MCF 10A (cell line): ENCODE measurements around the gene ARL3. TPM values are rescaled to one million over a fixed set of nuclear protein-coding genes. Genes with fewer than 3 reads are reported as not detected.

Source experiments
- BruUV-seq: library from RNA; stranded (reverse); fragments of 400-500 nt; replicated peaks from 2 replicates; lab custom pipeline; 2021; lab: Mats Ljungman, UMichigan
- CTCF ChIA-PET: fragments of 300-600 bp; sonication (Branson Sonifier 250); formaldehyde crosslinking; extraction: SDS; loops from one replicate; lab custom pipeline; 2021; ENCODE audit warnings: antibody characterized with exemption, inconsistent platforms; lab: Yijun Ruan, JAX
- POLR2A ChIA-PET: fragments of 300-600, 350-650 bp; sonication (Branson Sonifier 250); formaldehyde crosslinking; extraction: SDS; loops from one replicate; lab custom pipeline; 2020; ENCODE audit warnings: antibody characterized with exemption, inconsistent platforms; lab: Yijun Ruan, JAX
- DNase-seq: peaks from one replicate; pipeline ENCODE4 v3.0.0-alpha.2; 2018; ENCODE audit not compliant: unreplicated experiment
- H3K27ac Mint-ChIP-seq: one replicate; pipeline ENCODE4 v1.8.0; 2022; ENCODE audit warnings: mild to moderate bottlenecking, low read depth, mixed read lengths; ENCODE audit not compliant: unreplicated experiment
- H3K27me3 Mint-ChIP-seq: one replicate; pipeline ENCODE4 v1.8.0; 2022; ENCODE audit warnings: mixed read lengths; ENCODE audit not compliant: insufficient read depth, unreplicated experiment
- H3K36me3 Mint-ChIP-seq: one replicate; pipeline ENCODE4 v1.8.0; 2022; ENCODE audit warnings: mild to moderate bottlenecking, moderate library complexity, mixed read lengths; ENCODE audit not compliant: insufficient read depth, unreplicated experiment
- H3K4me1 Mint-ChIP-seq: one replicate; pipeline ENCODE4 v1.8.0; 2022; ENCODE audit warnings: mixed read lengths; ENCODE audit not compliant: insufficient read depth, unreplicated experiment
- H3K4me3 Mint-ChIP-seq: one replicate; pipeline ENCODE4 v1.8.0; 2022; ENCODE audit warnings: mild to moderate bottlenecking, moderate library complexity, mixed read lengths; ENCODE audit not compliant: unreplicated experiment
- H3K9me3 Mint-ChIP-seq: one replicate; pipeline ENCODE4 v1.8.0; 2022; ENCODE audit warnings: mixed read lengths; ENCODE audit not compliant: unreplicated experiment
- intact Hi-C: fragments of 100-400 bp; cut with micrococcal nuclease; formaldehyde crosslinking; loops from 2 replicates; pipeline ENCODE4 v1.14.1; 2022
- total RNA-seq: library from RNA; stranded (reverse); gene quantifications from 2 replicates; pipeline ENCODE4 v1.2.3, GENCODE V29; 2022
- TF ChIP-seq, protein P1 (sequence below): fragments of 200-600 bp; IDR thresholded peaks from one replicate; pipeline ENCODE4 v1.8.0; 2022; ENCODE audit warnings: antibody characterized with exemption, mild to moderate bottlenecking; ENCODE audit not compliant: unreplicated experiment

ARL3 gene
- total RNA-seq, 1 experiment from 2014 or later = 6.8 TPM

DNA sequence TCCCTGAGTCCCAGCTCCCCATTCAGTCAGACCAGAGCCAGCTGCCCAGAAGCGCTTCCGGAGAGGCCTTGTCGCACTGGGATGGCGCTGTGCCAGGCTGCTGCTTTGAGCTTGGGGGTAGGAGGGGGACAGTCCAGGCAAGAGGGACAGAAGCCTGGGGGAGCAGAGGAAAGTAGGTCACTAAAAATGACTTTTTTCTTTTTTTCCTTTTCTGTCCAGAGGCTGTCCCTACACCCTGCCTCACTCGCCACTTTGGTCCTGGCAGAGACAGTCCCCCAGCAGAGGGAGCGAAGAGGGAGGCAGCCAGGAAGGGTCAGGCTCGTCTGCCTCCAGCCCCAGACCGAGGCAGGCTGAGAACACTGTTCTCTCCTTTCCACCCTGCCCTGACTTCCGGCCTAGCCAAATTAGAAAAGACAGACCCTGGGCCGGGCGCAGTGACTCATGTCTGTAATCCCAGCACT is 85.7 kb downstream of the ARL3 start:
- CTCF ChIA-PET = interaction anchor here (0.6 to 1.1 kb wide), 4 partner anchors 58 to 436 kb away, joined by 3 read pairs; no protein-coding TSS in a partner anchor
- H3K27ac Mint-ChIP-seq = peak overlapping the region; percentile 53

DNA sequence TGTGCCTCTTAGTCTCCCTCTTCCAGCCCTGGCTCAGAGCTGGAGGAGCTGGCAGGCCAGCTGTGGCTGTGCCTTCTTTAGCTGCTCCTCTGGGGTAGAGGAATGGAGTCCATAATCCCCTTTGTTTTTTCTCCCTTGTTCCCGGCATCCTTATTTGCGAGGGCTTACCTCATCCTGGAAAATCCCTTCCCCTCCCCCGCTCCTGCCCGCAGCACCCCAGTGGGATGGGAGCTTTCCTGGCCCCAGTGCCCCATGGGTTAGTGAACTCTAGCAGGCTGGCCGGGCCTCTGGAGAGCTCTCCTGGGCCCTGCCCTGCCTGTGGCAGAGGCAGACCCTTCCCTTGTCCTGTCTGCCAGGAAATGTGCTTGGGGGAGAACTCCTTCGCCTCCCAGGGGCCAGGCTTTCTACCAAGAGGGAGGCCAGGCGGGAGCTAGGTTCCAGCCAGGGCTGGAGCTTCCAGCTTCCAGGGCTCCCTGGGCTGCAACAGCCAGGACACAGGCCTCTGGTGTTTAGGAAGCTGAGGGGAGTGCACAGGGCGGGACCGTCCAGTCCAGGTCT is 86.4 kb downstream of the ARL3 start:
- Mint-ChIP-seq H3K27ac (peak overlapping the region; percentile 53), H3K27me3 (no peaks in the 10 kb centered on the region), H3K9me3 (no peaks in the 10 kb centered on the region), H3K4me1 (peaks cover 40% of the 10 kb centered on the region), H3K36me3 (no peaks in the 10 kb centered on the region), H3K4me3 (no peak overlapping the region)
- CTCF ChIA-PET = interaction anchor here (0.6 to 1.1 kb wide), 4 partner anchors 58 to 435 kb away, joined by 3 read pairs; no protein-coding TSS in a partner anchor
- peak; percentile 71 for DNase-seq
- TF ChIP-seq, protein P1, sequence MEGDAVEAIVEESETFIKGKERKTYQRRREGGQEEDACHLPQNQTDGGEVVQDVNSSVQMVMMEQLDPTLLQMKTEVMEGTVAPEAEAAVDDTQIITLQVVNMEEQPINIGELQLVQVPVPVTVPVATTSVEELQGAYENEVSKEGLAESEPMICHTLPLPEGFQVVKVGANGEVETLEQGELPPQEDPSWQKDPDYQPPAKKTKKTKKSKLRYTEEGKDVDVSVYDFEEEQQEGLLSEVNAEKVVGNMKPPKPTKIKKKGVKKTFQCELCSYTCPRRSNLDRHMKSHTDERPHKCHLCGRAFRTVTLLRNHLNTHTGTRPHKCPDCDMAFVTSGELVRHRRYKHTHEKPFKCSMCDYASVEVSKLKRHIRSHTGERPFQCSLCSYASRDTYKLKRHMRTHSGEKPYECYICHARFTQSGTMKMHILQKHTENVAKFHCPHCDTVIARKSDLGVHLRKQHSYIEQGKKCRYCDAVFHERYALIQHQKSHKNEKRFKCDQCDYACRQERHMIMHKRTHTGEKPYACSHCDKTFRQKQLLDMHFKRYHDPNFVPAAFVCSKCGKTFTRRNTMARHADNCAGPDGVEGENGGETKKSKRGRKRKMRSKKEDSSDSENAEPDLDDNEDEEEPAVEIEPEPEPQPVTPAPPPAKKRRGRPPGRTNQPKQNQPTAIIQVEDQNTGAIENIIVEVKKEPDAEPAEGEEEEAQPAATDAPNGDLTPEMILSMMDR = no peak
- intact Hi-C loops = no loop called here
- BruUV-seq = no TSS peak
- POLR2A ChIA-PET = interaction anchor here (0.6 to 4.4 kb wide), 5 partner anchors 14 to 284 kb away, joined by 3 to 29 read pairs (median 3); partner anchors contain the start of genes ARL3, SFXN2 and TRIM8

More for the DNA sequence above, 85.7 kb downstream of the ARL3 start:
- Mint-ChIP-seq H3K4me3 (peak overlapping the region; percentile 6), H3K27me3 (no peaks in the 10 kb centered on the region), H3K9me3 (no peaks in the 10 kb centered on the region), H3K4me1 (peaks cover 46% of the 10 kb centered on the region), H3K36me3 (no peaks in the 10 kb centered on the region)
- POLR2A ChIA-PET = interaction anchor here (1.6 to 4.4 kb wide), 3 partner anchors 14 to 26 kb away, joined by 3 to 29 read pairs (median 15); partner anchors contain the start of gene TRIM8
- intact Hi-C loops = no loop called here
- TF ChIP-seq, protein P1 = no peak
- no TSS peak for BruUV-seq
- peak; percentile 70 for DNase-seq

DNA sequence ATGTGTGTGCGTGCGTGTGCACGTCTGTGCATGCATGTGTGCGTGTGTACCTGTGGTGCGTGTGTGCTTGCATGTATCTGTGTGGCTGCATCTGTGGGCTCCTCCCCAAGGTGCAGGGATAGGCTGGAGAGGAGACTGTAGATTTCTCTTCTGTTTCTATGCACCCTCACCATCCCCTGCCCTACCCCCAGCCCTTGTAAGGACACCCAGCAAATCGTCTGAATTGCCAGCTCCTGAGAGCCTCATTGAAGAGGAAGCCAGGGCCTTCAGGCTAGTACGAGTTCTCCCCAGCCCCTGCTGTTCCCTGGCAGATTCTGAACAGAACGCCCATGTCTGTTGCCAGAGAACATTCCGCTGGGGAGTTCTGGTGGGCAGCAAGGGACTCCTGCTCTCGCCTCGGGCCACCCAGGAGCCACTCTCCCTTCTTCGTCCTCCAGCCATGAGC is 86.9 kb downstream of the ARL3 start:
- TF ChIP-seq, protein P1 = no peak
- no TSS peak for BruUV-seq
- intact Hi-C loops = no loop called here
- peak overlapping the region; percentile 53 for H3K27ac Mint-ChIP-seq
- peaks cover 35% of the 10 kb centered on the region for H3K4me1 Mint-ChIP-seq
- no peak overlapping the region for H3K4me3 Mint-ChIP-seq
- H3K36me3 Mint-ChIP-seq = no peaks in the 10 kb centered on the region
- CTCF ChIA-PET = interaction anchor here (0.9 to 1.1 kb wide), 2 partner anchors 17 to 124 kb away, joined by 3 read pairs; partner anchors contain the start of gene TRIM8
- DNase-seq = no peak
- POLR2A ChIA-PET = interaction anchor here (0.6 to 4.4 kb wide), 5 partner anchors 15 to 284 kb away, joined by 3 to 29 read pairs (median 3); partner anchors contain the start of genes ARL3, SFXN2 and TRIM8
- H3K9me3 Mint-ChIP-seq = no peaks in the 10 kb centered on the region
- H3K27me3 Mint-ChIP-seq = no peaks in the 10 kb centered on the region

DNA sequence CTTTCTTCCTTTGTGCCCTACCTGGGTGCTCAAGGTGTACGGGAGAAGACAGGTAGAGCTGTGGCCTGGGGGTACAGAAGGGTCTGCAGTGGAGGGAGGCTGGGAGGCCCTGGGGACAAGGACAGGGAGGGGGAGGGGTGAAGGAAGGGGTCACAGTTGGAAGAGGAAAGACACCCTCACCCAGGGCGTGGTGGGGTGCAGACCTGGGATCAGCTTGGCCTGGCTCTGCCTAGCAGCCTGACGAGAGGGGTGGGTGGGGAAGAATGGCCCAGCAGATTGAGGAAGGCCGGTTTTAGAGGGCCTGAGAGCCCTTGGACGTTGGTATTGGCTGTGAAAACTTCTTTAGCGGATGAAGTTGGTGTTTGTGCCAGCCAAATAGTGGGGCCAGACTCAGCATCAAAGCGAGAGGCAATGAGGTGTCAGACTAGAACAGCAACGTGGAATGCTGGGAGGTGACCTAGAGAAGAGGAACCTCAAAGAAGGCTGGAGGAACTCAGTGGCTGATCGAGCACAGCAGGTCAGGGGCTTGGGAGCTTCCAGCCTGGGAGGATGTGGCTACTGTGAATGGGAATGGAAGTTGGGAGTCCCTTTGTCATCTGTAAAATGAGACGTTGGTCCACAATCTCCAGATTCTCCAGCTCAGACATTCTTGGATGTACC is 88.0 kb downstream of the ARL3 start:
- TF ChIP-seq, protein P1 = no peak
- Mint-ChIP-seq H3K9me3 (no peaks in the 10 kb centered on the region), H3K4me1 (peaks cover 31% of the 10 kb centered on the region), H3K4me3 (no peak overlapping the region), H3K27me3 (no peaks in the 10 kb centered on the region), H3K27ac (no peak overlapping the region), H3K36me3 (no peaks in the 10 kb centered on the region)
- no peak for DNase-seq
- POLR2A ChIA-PET = interaction anchor here (0.7 to 4.4 kb wide), 3 partner anchors 16 to 524 kb away, joined by 3 to 29 read pairs (median 15); partner anchors contain the start of gene TRIM8
- CTCF ChIA-PET = interaction anchor here (0.6 kb wide), 1 partner anchor 1649 kb away, joined by 5 read pairs; no protein-coding TSS in a partner anchor
- intact Hi-C loops = no loop called here
- BruUV-seq = no TSS peak
